Measurements from ENCODE around the gene MARK4.
"Not testable (repeated sequence)": the region's sequence is repeated elsewhere in the genome, so short reads cannot be mapped to it uniquely, and the experiment has no call there.

MARK4 gene

GRCh38 chr19:45243144-45243732 lies 7.8 kb upstream of the MARK4 start:
- no peak for DNase-seq (ENCODE audit: low spot score)

DNA sequence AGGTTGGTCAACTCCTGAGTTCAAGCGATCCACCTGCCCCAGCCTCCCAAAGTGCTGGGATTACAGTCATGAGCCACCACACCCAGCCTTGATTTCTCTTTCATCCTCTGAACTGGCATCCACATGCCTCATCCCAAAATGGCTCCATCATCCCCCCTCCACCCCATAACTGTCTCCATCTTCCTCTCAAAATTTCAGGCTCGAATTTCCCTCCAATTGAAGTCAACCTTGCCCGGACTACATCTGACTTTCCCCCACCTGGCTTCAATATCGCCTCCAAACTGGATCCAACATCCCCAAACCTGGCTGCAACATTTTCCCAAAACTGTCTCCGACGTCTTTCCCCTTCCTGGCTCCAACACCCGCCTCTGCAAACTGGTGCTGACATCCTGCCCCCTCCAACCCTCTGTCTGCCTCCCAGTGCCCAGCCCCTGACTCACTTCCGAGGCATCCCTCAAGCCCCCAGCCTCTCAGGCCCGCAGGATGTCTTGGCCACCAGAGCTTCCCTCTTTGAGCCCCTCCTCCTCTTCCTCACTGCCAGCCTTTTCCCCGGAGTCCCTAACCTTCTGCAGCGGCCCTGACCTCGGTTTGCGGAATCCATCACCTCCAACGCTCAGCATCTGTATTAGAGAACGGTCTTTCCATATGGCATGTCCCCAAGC lies 6.8 kb upstream of the MARK4 start:
- no peak for DNase-seq (ENCODE audit: low spot score)

DNA sequence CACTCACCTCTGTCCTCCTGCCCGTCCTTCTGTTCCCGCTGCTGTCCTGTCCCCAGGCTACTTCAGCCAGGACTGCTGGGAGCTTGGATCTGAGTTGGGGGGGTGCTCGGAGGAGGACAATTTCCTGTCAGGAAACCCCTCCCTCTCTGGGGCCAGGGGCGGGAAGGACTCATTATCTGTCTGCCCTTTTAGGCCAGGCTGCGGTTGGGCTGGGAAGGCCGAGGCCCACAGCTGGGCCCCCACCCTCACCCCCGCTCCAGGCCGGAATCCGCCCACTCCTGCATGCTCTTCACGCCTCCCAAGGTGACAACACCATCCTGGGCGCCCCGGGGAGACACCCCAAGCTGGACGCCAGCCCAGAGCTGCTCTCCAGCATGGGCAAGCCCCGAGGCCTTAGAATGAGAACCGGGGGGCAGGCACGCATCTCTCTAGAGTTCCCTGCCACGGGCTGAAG lies 5.7 kb upstream of the MARK4 start, which contains the start of gene EXOC3L2:
Gene EXOC3L2, minus strand, starts transcription at position 74 of the 454 bp plus-strand sequence. CDS start 6,362 bp downstream, outside the sequence.
- DNase-seq (ENCODE audit: low spot score) = no peak

- no peak for DNase-seq (ENCODE audit: low spot score)
These were observed 5.2 kb upstream of the MARK4 start for GRCh38 chr19:45245826-45246225.

DNA sequence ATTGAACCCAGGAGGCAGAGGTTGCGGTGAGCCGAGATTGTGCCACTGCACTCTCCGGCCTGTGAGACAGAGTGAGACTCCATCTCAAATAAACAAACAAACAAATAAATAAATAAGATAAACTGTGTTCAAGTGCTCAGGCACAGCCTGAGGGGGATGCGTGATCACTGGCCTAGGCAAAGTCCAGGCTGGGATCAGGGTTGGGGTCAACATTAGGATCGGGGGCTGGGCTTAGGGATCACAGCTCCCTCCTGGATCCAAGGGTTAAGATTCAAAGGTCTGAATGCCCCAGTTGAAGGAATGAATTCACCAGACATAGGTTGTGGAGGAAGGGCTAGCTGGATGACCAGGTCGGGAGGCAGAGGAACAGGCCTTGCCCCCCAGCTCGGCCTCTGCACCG lies 3.9 kb upstream of the MARK4 start:
- no peak for DNase-seq (ENCODE audit: low spot score)

DNA sequence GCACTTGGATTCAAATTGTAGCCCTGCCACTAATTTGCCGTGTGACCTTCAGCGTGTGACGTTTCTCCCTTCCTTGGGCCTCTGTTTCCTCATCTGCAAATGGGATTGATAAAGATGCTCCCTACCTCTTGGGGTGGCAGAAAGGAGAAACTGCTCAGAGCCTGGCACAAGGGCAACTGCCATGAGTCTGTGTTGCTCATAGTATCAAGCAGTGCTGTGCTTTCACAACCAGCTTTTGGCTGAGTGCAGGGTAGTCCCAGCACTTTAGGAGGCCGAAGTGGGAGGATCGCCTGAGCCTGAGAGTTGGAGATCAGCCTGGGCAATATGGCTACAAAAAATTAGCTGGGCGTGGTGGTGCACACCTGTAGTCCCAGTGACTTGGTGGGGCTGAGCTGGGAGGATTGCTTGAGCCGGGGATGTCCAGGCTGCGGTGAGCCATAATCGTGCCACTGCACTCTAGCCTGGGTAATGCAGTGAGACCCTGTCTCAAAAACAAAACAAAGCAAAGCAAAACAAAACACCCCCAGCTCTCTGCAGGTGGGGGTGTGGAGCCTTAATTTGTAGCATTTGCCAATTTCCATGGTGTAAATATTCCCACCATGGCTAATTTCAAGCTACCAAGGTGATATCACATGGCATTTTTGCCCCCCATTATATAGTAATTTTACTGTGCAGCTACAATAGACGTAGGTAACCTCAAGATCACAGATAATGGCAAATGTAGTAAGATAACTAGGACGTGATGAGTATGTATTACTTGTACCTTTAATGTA lies 1.6 kb upstream of the MARK4 start:
- DNase-seq (ENCODE audit: low spot score) = no peak

GRCh38 chr19:45250216-45250831 lies 747 bp upstream of the MARK4 start:
- DNase-seq (ENCODE audit: low spot score) = no peak

- no peak for DNase-seq (ENCODE audit: low spot score)
These were observed 632 bp downstream of the MARK4 start for GRCh38 chr19:45251452-45252354.

DNA sequence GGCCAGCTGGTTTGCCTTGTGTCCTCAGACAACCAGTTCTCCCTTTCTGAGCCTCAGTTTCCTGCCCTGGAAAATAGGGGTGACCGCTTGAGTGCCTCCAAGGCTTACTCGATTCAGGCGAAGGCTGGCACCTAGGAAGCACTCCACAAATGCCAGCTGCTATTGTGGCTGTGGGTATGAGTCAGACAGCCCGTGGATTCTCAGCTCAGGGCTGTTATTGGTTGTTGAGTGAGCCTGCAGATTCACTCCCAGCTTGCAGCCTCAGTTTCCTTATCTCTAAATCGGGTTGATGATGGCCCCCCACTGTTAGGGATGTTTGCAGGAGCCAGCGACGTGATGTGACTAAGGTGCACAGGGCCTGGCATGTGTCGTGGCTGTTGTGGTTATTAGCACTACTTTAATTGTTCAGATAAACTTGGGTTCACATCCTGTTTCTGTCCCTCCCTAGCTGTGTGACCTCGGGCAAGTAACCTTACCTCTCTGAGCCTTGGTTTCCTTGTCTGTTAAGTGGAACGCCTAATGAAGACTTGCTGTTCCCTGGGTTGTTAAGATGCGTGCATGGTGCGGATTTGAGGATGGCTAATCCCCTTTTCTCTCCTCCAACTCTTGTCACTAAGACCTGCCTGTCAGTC lies 2.4 kb downstream of the MARK4 start:
- no peak for DNase-seq (ENCODE audit: low spot score)

GRCh38 chr19:45254044-45254531 lies 3.0 kb downstream of the MARK4 start:
- no peak for DNase-seq (ENCODE audit: low spot score)

DNA sequence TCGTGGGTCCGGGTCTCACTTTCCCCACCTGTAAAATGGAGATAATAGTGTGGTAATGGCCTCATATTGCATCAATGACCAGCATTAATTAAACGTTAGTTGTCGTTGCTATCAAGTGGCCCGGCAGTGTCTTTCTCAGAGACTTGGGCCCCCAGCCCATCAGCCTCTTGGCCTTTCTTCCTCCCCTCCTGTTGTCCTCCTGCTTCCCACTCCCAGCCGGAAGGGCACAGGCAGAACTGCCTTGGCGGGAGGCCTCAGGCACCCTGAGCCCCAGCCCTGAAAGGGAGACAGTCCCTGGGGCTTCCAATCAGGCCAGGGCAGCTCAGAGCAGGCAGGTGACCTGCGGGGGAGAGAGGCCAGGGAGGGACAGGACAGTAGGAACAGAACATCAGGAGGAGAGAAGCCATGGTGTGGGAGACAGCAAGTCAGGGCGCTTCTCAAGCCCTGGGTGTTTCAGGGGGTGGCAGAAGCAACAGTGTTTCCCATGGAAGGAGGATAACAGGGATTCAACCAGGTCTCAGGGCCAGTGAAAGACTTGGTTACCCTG lies 4.6 kb downstream of the MARK4 start:
- DNase-seq (ENCODE audit: low spot score) = no peak

DNA sequence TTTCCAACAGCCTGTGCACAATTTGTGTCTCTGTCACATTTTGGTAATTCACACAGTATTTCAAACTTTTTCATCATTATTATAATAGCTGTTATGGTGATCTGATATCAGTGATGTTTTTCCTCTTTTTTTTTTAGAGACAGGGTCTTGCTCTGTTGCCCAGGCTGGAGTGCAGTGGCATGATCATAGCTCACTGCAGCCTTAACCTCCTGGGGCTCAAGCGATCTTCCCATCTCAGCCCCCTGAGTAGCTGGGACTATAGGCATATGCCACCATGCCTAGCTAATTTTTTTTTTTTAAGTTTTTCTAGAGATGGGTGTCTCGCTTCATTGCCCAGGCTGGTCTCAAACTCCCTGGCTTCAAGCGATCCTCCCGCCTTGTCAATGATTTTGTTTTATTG lies 5.8 kb downstream of the MARK4 start:
- DNase-seq (ENCODE audit: low spot score) = no peak

DNA sequence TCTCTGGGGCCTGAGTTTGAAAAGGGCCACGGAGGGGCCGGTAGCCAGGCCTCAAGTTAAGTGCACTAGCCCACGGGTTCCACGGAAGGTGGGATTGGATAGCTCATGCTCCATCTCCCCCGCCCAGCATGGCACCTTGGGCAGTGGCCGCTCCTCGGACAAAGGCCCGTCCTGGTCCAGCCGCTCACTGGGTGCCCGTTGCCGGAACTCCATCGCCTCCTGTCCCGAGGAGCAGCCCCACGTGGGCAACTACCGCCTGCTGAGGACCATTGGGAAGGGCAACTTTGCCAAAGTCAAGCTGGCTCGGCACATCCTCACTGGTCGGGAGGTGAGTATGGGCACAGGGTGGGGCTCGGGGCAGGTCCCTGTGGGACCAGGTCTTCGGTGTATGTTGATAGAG lies 7.8 kb downstream of the MARK4 start:
- no peak for DNase-seq (ENCODE audit: low spot score)

- no peak for DNase-seq (ENCODE audit: low spot score)
These were observed 11.5 kb downstream of the MARK4 start for GRCh38 chr19:45262570-45262969.

GRCh38 chr19:45263013-45263412 lies 11.9 kb downstream of the MARK4 start:
- DNase-seq (ENCODE audit: low spot score) = no peak

- DNase-seq (ENCODE audit: low spot score) = no peak
These were observed 13.8 kb downstream of the MARK4 start for GRCh38 chr19:45264781-45265317.

DNA sequence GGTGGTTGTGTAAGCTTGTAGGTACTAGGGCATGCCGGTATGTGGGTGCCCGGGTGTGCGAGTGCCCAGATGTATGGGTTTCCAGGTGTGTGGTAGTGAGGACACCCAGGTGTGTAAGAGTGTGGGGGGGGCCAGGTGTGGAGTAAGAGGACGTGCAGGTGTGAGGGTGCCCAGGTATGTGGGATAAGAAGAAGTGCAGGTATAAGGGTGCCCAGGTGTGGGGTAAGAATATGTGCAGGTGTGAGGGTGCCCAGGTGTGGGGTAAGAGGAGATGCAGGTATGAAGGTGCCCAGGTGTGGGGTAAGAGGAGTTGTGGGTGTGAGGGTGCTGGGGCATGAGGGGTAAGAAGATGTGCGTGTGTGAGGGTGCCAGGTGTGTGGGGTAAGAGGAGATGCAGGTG lies 14.3 kb downstream of the MARK4 start:
- no peak for DNase-seq (ENCODE audit: low spot score)

GRCh38 chr19:45267296-45267695 lies 16.2 kb downstream of the MARK4 start:
- DNase-seq (ENCODE audit: low spot score) = no peak

GRCh38 chr19:45269939-45270338 lies 18.9 kb downstream of the MARK4 start:
- DNase-seq (ENCODE audit: low spot score) = not testable (repeated sequence)

- DNase-seq (ENCODE audit: low spot score) = no peak
These were observed 20.1 kb downstream of the MARK4 start for GRCh38 chr19:45271098-45271734.
